Endodermal cell (in vitro differentiated cells): ENCODE measurements around the gene EVA1C. TPM values are rescaled to one million over a fixed set of nuclear protein-coding genes. Genes with fewer than 3 reads are reported as not detected.

Experiments used
- DNase-seq: peaks from one replicate; pipeline ENCODE4 v3.0.0-alpha.2; 2017
- H3K27ac ChIP-seq: 2 replicates; pipeline ENCODE4 v1.5.1; 2013; ENCODE audit warnings: mild to moderate bottlenecking, low read depth, low read length, moderate library complexity
- H3K27me3 ChIP-seq: 2 replicates; pipeline ENCODE4 v1.6.1; 2013; ENCODE audit warnings: mild to moderate bottlenecking, low read length, moderate library complexity; ENCODE audit not compliant: insufficient read depth, control insufficient read depth, poor library complexity, severe bottlenecking
- H3K36me3 ChIP-seq: 2 replicates; pipeline ENCODE4 v1.7.0; 2013; ENCODE audit warnings: mild to moderate bottlenecking, low read length, moderate library complexity; ENCODE audit not compliant: control insufficient read depth, insufficient read depth
- H3K4me1 ChIP-seq: one replicate; pipeline ENCODE4 v1.7.0; 2013; ENCODE audit warnings: low read length; ENCODE audit not compliant: control insufficient read depth, insufficient read depth
- H3K4me3 ChIP-seq: 2 replicates; pipeline ENCODE4 v1.5.1; 2013; ENCODE audit warnings: mild to moderate bottlenecking, low read length, moderate library complexity
- H3K9ac ChIP-seq: 2 replicates; pipeline ENCODE4 v1.6.1; 2013; ENCODE audit warnings: mild to moderate bottlenecking, low read length, moderate library complexity; ENCODE audit not compliant: poor library complexity, severe bottlenecking; ENCODE audit errors: extremely low read depth
- H3K9me3 ChIP-seq: 2 replicates; pipeline ENCODE4 v1.6.1; 2013; ENCODE audit warnings: mild to moderate bottlenecking, low read length, moderate library complexity; ENCODE audit not compliant: control insufficient read depth
- H3K27ac Mint-ChIP-seq: 2 replicates; pipeline ENCODE4 v1.8.0; 2020; ENCODE audit warnings: mixed read lengths
- H3K27me3 Mint-ChIP-seq: 2 replicates; pipeline ENCODE4 v1.8.0; 2021; ENCODE audit warnings: mild to moderate bottlenecking, mixed read lengths; ENCODE audit not compliant: insufficient read depth
- H3K36me3 Mint-ChIP-seq: 2 replicates; pipeline ENCODE4 v1.8.0; 2020; ENCODE audit warnings: low read depth, mixed read lengths
- H3K4me1 Mint-ChIP-seq: 2 replicates; pipeline ENCODE4 v1.8.0; 2020; ENCODE audit warnings: mixed read lengths
- H3K4me3 Mint-ChIP-seq: 2 replicates; pipeline ENCODE4 v1.8.0; 2020; ENCODE audit warnings: mild to moderate bottlenecking, moderate library complexity, mixed read lengths
- H3K9me3 Mint-ChIP-seq: 2 replicates; pipeline ENCODE4 v1.8.0; 2020; ENCODE audit warnings: mild to moderate bottlenecking, mixed read lengths
- WGBS, 2 experiments: methylation state at CpG; one replicate each; pipeline versions ENCODE4 v1.1.5 to v1.1.7; 2013; ENCODE audit warnings: missing lambda C conversion rate in 2 of 2, mixed read lengths in 1 of 2; ENCODE audit not compliant: insufficient coverage in 1 of 2, insufficient read length in 1 of 2; 5-methylcytosine and 5-hydroxymethylcytosine counted together
- long read RNA-seq, 4 experiments: library from polyadenylated mRNA in 2 of 4; library from RNA in 1 of 4; library from capped mRNA in 1 of 4; stranded (forward) in 3 of 4; unstranded in 1 of 4; transcript quantifications; one replicate each; pipeline ENCODE4 v2.0.0, GENCODE V29; 2020 to 2021; ENCODE audit warnings: inconsistent platforms in 1 of 4
- polyA plus RNA-seq, 2 experiments: library from polyadenylated mRNA; stranded (reverse); fragments of 50-300 nt; gene quantifications; one replicate each; pipeline ENCODE4 v1.2.3, GENCODE V29; 2013
- total RNA-seq, 2 donors: library from RNA; stranded (reverse); fragmentation: NEBNext Ultra II Directional in 1 of 2; extraction: Animal tissue kit (Norgen Biotek cat#: 25700) in 1 of 2; gene quantifications; 2 replicates in 1 of 2; 3 replicates in 1 of 2; pipeline ENCODE4 v1.2.1, GENCODE V29; 2021
- TF ChIP-seq, protein P1 (sequence below): fragments of 200-600 bp; sonication (generic); conservative IDR thresholded peaks from 2 replicates; pipeline ENCODE4 v1.5.0; 2021; ENCODE audit warnings: antibody characterized with exemption, mild to moderate bottlenecking

EVA1C gene, protein sequence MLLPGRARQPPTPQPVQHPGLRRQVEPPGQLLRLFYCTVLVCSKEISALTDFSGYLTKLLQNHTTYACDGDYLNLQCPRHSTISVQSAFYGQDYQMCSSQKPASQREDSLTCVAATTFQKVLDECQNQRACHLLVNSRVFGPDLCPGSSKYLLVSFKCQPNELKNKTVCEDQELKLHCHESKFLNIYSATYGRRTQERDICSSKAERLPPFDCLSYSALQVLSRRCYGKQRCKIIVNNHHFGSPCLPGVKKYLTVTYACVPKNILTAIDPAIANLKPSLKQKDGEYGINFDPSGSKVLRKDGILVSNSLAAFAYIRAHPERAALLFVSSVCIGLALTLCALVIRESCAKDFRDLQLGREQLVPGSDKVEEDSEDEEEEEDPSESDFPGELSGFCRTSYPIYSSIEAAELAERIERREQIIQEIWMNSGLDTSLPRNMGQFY
- under 1 TPM in 1 of 2 donors, not detected in 1; 0.68 TPM for total RNA-seq
- polyA plus RNA-seq (2013, experiment 1 of 2): 1.1 TPM
- 0.95 TPM for polyA plus RNA-seq (2013, experiment 2 of 2)
- long read RNA-seq, experiment 1: 0 reads
- long read RNA-seq, experiment 2: 0 reads
- long read RNA-seq, experiment 3: 0 reads
- long read RNA-seq, experiment 4, partial matches to known transcripts: 0 of 1 reads
- long read RNA-seq, experiment 4, other reads (novel, unspliced or antisense): 1 of 1 reads

DNA sequence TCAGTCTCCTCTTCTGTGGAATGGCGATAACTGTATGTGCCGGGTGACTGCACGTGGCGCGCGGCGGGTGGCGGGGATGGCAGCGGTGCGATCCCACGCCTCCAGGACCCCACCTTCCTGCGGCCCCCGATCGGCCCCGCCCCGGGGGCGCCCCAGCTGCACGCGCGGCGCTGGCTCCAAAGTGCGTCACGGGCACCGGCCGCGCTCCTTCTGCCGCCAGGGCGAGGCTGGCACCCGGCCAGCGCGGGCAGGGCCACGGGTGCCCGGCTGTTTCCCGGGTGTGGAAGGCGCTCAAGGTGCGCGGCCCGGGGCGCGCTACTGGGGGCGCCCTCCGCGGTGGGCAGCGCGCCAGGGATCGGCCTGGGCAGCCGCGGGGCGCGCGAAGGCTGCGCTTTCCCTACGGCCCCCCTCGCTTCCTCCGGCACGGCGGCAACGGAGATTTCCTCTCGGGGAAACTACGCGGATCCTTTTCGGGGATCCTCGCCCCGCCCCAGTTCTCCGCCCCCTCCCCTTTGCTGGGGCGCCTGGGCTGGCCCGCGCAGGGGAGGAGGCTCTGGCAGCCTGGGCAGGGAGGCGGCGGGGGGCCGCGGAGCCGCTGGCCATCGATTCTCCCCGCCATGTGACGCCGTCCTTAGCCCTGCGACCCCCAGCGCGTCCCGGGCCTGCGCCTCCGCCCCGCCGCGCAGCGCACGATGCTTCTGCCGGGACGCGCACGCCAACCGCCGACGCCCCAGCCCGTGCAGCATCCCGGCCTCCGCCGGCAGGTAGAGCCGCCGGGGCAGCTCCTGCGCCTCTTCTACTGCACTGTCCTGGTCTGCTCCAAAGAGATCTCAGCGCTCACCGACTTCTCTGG, at the start of gene EVA1C:
TSS of gene EVA1C (plus strand) at position 545 of the 853 bp plus-strand sequence. CDS start at position 693, 148 bp downstream.
- Histone ChIP-seq H3K4me3 (peak within 1 kb of the TSS; percentile 72), H3K4me1 (no peaks in the 10 kb centered on the region), H3K9me3 (no peaks in the 10 kb centered on the region), H3K27me3 (peaks cover 74% of the 10 kb centered on the region), H3K36me3 (no peaks in the 10 kb centered on the region), H3K27ac (no peak within 1 kb of the TSS), H3K9ac (no peak within 1 kb of the TSS)
- Mint-ChIP-seq H3K36me3 (no peaks in the 10 kb centered on the region), H3K27me3 (peaks cover 77% of the 10 kb centered on the region), H3K4me1 (peaks cover 7% of the 10 kb centered on the region), H3K27ac (no peak within 1 kb of the TSS), H3K9me3 (no peaks in the 10 kb centered on the region), H3K4me3 (peak within 1 kb of the TSS; percentile 57)
- TF ChIP-seq, protein P1, sequence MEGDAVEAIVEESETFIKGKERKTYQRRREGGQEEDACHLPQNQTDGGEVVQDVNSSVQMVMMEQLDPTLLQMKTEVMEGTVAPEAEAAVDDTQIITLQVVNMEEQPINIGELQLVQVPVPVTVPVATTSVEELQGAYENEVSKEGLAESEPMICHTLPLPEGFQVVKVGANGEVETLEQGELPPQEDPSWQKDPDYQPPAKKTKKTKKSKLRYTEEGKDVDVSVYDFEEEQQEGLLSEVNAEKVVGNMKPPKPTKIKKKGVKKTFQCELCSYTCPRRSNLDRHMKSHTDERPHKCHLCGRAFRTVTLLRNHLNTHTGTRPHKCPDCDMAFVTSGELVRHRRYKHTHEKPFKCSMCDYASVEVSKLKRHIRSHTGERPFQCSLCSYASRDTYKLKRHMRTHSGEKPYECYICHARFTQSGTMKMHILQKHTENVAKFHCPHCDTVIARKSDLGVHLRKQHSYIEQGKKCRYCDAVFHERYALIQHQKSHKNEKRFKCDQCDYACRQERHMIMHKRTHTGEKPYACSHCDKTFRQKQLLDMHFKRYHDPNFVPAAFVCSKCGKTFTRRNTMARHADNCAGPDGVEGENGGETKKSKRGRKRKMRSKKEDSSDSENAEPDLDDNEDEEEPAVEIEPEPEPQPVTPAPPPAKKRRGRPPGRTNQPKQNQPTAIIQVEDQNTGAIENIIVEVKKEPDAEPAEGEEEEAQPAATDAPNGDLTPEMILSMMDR: no peak
- 0 to 1% methylated on average over 27 to 104 of the region's 104 CpGs for WGBS, 2 experiments
- peak; percentile 86 for DNase-seq

DNA sequence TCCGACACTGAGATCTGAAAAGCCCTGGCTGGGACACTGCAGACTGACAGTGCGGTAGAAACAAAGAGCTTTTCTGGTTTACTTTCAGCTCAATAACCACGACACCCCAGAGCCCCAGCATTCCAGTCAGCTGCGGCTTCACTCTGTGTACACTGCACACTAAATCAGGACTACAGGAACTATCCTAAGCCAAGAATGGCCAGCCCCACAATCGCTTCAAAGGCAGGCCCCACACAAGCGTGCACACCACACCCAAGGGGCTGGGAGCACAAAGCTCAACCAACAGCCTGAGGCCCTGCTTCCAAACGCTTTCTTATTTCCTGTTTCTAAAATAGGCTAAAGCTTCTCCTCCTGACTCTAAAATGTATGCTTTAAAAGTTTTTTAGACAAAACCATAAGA, 48.1 kb upstream of the EVA1C start:
- H3K27me3 ChIP-seq: no peaks in the 10 kb centered on the region
- Mint-ChIP-seq H3K27ac (no peak overlapping the region), H3K4me1 (no peaks in the 10 kb centered on the region), H3K36me3 (peaks cover 64% of the 10 kb centered on the region), H3K9me3 (no peaks in the 10 kb centered on the region), H3K4me3 (no peak overlapping the region), H3K27me3 (no peaks in the 10 kb centered on the region)
- 95 to 98% methylated on average over 5 to 7 of the region's 7 CpGs for WGBS, 2 experiments
- no peak overlapping the region for H3K4me3 ChIP-seq
- no peaks in the 10 kb centered on the region for H3K9me3 ChIP-seq
- H3K4me1 ChIP-seq: no peaks in the 10 kb centered on the region
- no peak for DNase-seq
- peaks cover 76% of the 10 kb centered on the region for H3K36me3 ChIP-seq
- TF ChIP-seq, protein P1: no peak
- no peak overlapping the region for H3K27ac ChIP-seq
- no peak overlapping the region for H3K9ac ChIP-seq

DNA sequence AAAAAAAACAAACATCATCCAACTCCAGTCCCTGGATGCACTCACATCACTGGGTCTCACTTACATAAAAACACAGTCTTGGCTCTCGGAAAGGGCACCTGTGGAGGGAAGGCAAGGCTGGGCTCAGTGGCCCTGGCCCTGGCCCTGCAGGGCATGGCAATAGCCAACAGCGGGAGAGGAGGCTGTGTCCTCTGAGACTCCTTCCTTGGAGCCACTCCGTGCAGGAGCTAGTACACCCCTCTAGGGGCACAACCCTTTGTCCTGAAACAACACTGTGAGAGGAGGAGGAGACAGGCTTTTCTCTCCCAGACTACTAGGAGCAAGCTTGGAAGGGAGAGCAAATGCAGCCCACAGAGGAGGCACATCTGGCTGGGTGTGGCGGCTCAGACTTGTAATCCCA, 47.7 kb upstream of the EVA1C start:
- H3K27me3 ChIP-seq: no peaks in the 10 kb centered on the region
- peaks cover 64% of the 10 kb centered on the region for H3K36me3 Mint-ChIP-seq
- no peak overlapping the region for H3K27ac ChIP-seq
- H3K27ac Mint-ChIP-seq: no peak overlapping the region
- no peak overlapping the region for H3K4me3 Mint-ChIP-seq
- H3K4me3 ChIP-seq: no peak overlapping the region
- no peaks in the 10 kb centered on the region for H3K27me3 Mint-ChIP-seq
- 81 to 92% methylated on average over 4 of the region's 4 CpGs for WGBS, 2 experiments
- H3K9ac ChIP-seq: no peak overlapping the region
- H3K4me1 ChIP-seq: no peaks in the 10 kb centered on the region
- no peaks in the 10 kb centered on the region for H3K9me3 ChIP-seq
- peaks cover 76% of the 10 kb centered on the region for H3K36me3 ChIP-seq
- DNase-seq: no peak
- TF ChIP-seq, protein P1: peak; percentile 36
- no peaks in the 10 kb centered on the region for H3K4me1 Mint-ChIP-seq
- H3K9me3 Mint-ChIP-seq: no peaks in the 10 kb centered on the region
